Fibroblast of lung (primary cell): Measurements from ENCODE around the gene ACE. TPM values are rescaled to one million over a fixed set of nuclear protein-coding genes. Genes with fewer than 3 reads are reported as not detected.

Experiments used
- DNase-seq, 2 donors: peaks; one replicate each; pipeline versions ENCODE4 v3.0.0 to v3.0.0-alpha.2; 2010; ENCODE audit warnings: low read depth in 2 of 2
- H2AFZ ChIP-seq: 2 replicates; pipeline ENCODE4 v1.5.1; 2012; ENCODE audit warnings: low read length, control low read depth, inconsistent platforms
- H3K27ac ChIP-seq: 2 replicates; pipeline ENCODE4 v1.5.1; 2011; ENCODE audit warnings: low read length, control low read depth; ENCODE audit not compliant: insufficient read depth
- H3K27me3 ChIP-seq: 2 replicates; pipeline ENCODE4 v1.5.1; 2011; ENCODE audit warnings: mild to moderate bottlenecking, low read length; ENCODE audit not compliant: control insufficient read depth, insufficient read depth
- H3K36me3 ChIP-seq: 2 replicates; pipeline ENCODE4 v1.5.1; 2011; ENCODE audit warnings: low read length; ENCODE audit not compliant: control insufficient read depth, insufficient read depth
- H3K4me1 ChIP-seq: 2 replicates; pipeline ENCODE4 v1.5.1; 2011; ENCODE audit warnings: low read length; ENCODE audit not compliant: control insufficient read depth, insufficient read depth; ENCODE audit errors: extremely low read depth
- H3K4me2 ChIP-seq: 2 replicates; pipeline ENCODE4 v1.5.1; 2011; ENCODE audit warnings: low read length, control low read depth; ENCODE audit not compliant: insufficient read depth; ENCODE audit errors: extremely low read depth
- H3K4me3 ChIP-seq, 4 experiments: fragments of 200-600 bp in 1 of 4; sonication (generic) in 1 of 4; replicated peaks in 1 of 4; 2 replicates each; pipeline ENCODE4 v1.5.1; 2011 to 2016; ENCODE audit warnings: low read length in 4 of 4, low read depth in 3 of 4, mild to moderate bottlenecking in 3 of 4, control low read depth in 2 of 4, inconsistent platforms in 1 of 4, mixed read lengths in 1 of 4; ENCODE audit not compliant: insufficient read depth in 1 of 4; ENCODE audit errors: control extremely low read depth in 1 of 4
- H3K79me2 ChIP-seq: 2 replicates; pipeline ENCODE4 v1.5.1; 2012; ENCODE audit warnings: mild to moderate bottlenecking, low read length, inconsistent platforms; ENCODE audit not compliant: control insufficient read depth, insufficient read depth
- H3K9ac ChIP-seq: 2 replicates; pipeline ENCODE4 v1.5.1; 2011; ENCODE audit warnings: mild to moderate bottlenecking, low read length, control low read depth; ENCODE audit not compliant: insufficient read depth
- H3K9me3 ChIP-seq: 2 replicates; pipeline ENCODE4 v1.5.1; 2012; ENCODE audit warnings: low read depth, low read length; ENCODE audit not compliant: control insufficient read depth, insufficient read depth
- H4K20me1 ChIP-seq: 2 replicates; pipeline ENCODE4 v1.5.1; 2011; ENCODE audit warnings: low read length; ENCODE audit not compliant: control insufficient read depth, insufficient read depth; ENCODE audit errors: extremely low read depth
- EZH2 ChIP-seq: IDR thresholded peaks from 2 replicates; pipeline ENCODE4 v1.5.1; 2012; ENCODE audit warnings: low read length, control low read depth, mild to moderate bottlenecking; ENCODE audit errors: missing control alignments
- polyA plus RNA-seq, 2 donors: library from polyadenylated mRNA; depleted of rRNA in 1 of 2; stranded (reverse) in 1 of 2; unstranded in 1 of 2; fragments of >200 nt; gene quantifications; 2 replicates each; pipeline ENCODE4 v1.2.1, GENCODE V29; 2011 to 2012; ENCODE audit warnings: missing spikeins in 1 of 2
- total RNA-seq: library from RNA; depleted of rRNA; stranded (reverse); fragments of >200 nt; gene quantifications from 2 replicates; pipeline ENCODE4 v1.2.1, GENCODE V29; 2014
- TF ChIP-seq, protein P1 (sequence below), 2 donors: IDR thresholded peaks in 1 of 2; conservative IDR thresholded peaks in 1 of 2; 1 replicate in 1 of 2; 2 replicates in 1 of 2; pipeline ENCODE4 v1.5.1; 2011 to 2012; ENCODE audit warnings: low read length in 2 of 2, control low read depth in 1 of 2, inconsistent platforms in 1 of 2, low read depth in 1 of 2, mild to moderate bottlenecking in 1 of 2

The ACE gene
- total and polyA plus RNA-seq, 2 donors (not counting 1 experiment from before 2014, with no cell fraction given) = 0.92 to 2.5 TPM

- Histone ChIP-seq H3K79me2 (no peaks in the 10 kb centered on the region), H3K27ac (no peak overlapping the region), H3K9ac (no peak overlapping the region), H3K4me3 (no peak overlapping the region), H3K36me3 (no peaks in the 10 kb centered on the region), H2AFZ (no peak overlapping the region), H3K4me2 (no peak overlapping the region), H3K27me3 (no peaks in the 10 kb centered on the region), H3K9me3 (no peaks in the 10 kb centered on the region), H3K4me1 (peaks cover 7% of the 10 kb centered on the region), H4K20me1 (no peaks in the 10 kb centered on the region)
- TF ChIP-seq, protein P1, sequence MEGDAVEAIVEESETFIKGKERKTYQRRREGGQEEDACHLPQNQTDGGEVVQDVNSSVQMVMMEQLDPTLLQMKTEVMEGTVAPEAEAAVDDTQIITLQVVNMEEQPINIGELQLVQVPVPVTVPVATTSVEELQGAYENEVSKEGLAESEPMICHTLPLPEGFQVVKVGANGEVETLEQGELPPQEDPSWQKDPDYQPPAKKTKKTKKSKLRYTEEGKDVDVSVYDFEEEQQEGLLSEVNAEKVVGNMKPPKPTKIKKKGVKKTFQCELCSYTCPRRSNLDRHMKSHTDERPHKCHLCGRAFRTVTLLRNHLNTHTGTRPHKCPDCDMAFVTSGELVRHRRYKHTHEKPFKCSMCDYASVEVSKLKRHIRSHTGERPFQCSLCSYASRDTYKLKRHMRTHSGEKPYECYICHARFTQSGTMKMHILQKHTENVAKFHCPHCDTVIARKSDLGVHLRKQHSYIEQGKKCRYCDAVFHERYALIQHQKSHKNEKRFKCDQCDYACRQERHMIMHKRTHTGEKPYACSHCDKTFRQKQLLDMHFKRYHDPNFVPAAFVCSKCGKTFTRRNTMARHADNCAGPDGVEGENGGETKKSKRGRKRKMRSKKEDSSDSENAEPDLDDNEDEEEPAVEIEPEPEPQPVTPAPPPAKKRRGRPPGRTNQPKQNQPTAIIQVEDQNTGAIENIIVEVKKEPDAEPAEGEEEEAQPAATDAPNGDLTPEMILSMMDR (conservative IDR thresholded peaks at IDR 0.05 in 1 of 2, IDR thresholded peaks at IDR 0.05 in 1 of 2; ENCODE audit: low read depth in 1 of 2, low read length in 2 of 2) = no peak
- DNase-seq = no peak
Observed at GRCh38 chr17:63481488-63481870, 4.6 kb downstream of the ACE start.

GRCh38 chr17:63482509-63482908 is 5.6 kb downstream of the ACE start:
- no peak for DNase-seq
- Histone ChIP-seq H3K9me3 (no peaks in the 10 kb centered on the region), H3K27ac (no peak overlapping the region), H3K9ac (no peak overlapping the region), H2AFZ (no peak overlapping the region), H3K27me3 (no peaks in the 10 kb centered on the region), H3K36me3 (no peaks in the 10 kb centered on the region), H3K79me2 (no peaks in the 10 kb centered on the region), H3K4me2 (no peak overlapping the region), H3K4me3 (no peak overlapping the region), H4K20me1 (no peaks in the 10 kb centered on the region), H3K4me1 (peaks cover 5% of the 10 kb centered on the region)
- TF ChIP-seq EZH2 = no peak
- TF ChIP-seq, protein P1 (conservative IDR thresholded peaks at IDR 0.05 in 1 of 2, IDR thresholded peaks at IDR 0.05 in 1 of 2; ENCODE audit: low read depth in 1 of 2, low read length in 2 of 2) = no peak

- H3K9me3 ChIP-seq = no peaks in the 10 kb centered on the region
- H3K4me1 ChIP-seq = peaks cover 4% of the 10 kb centered on the region
- no peak overlapping the region for H3K9ac ChIP-seq
- no peak overlapping the region for H3K4me3 ChIP-seq
- H3K27me3 ChIP-seq = no peaks in the 10 kb centered on the region
- H3K79me2 ChIP-seq = no peaks in the 10 kb centered on the region
- TF ChIP-seq, protein P1 (conservative IDR thresholded peaks at IDR 0.05 in 1 of 2, IDR thresholded peaks at IDR 0.05 in 1 of 2; ENCODE audit: low read depth in 1 of 2, low read length in 2 of 2) = no peak
- TF ChIP-seq EZH2 = no peak
- H3K36me3 ChIP-seq = no peaks in the 10 kb centered on the region
- H4K20me1 ChIP-seq = no peaks in the 10 kb centered on the region
- no peak overlapping the region for H3K4me2 ChIP-seq
- H2AFZ ChIP-seq = no peak overlapping the region
- DNase-seq = no peak
- H3K27ac ChIP-seq = no peak overlapping the region
Observed at GRCh38 chr17:63483038-63483437, 6.2 kb downstream of the ACE start.
